Endothelial cell of umbilical vein (primary cell): ENCODE measurements around the gene ZNF30. TPM values are rescaled to one million over a fixed set of nuclear protein-coding genes. Genes with fewer than 3 reads are reported as not detected.

Source experiments
- BruUV-seq: library from RNA; stranded (reverse); fragments of 400-500 nt; replicated peaks from 2 replicates; lab custom pipeline; 2021; lab: Mats Ljungman, UMichigan
- CTCF ChIA-PET: fragments of 300-600, 350-600 bp; sonication (Branson Sonifier 250); formaldehyde crosslinking; loops from one replicate; lab custom pipeline; 2021; ENCODE audit warnings: antibody characterized with exemption, inconsistent platforms; lab: Charles Lee
- POLR2A ChIA-PET: fragments of 300-600, 350-600 bp; sonication (Branson Sonifier 250); formaldehyde crosslinking; loops from one replicate; lab custom pipeline; 2021; ENCODE audit warnings: antibody characterized with exemption, inconsistent platforms; lab: Charles Lee
- DNase-seq: peaks from one replicate; pipeline ENCODE4 v3.0.0-alpha.2; 2011; ENCODE audit warnings: low read depth, low spot score
- FAIRE-seq: peaks from 2 replicates; lab custom pipeline; 2011; peaks lifted over from hg19 to GRCh38; lab: Jason Lieb, UNC
- H2AFZ ChIP-seq: 2 replicates; pipeline ENCODE4 v1.6.0; 2012; ENCODE audit warnings: low read depth, low read length, control low read depth, inconsistent platforms
- H3K27ac ChIP-seq: 2 replicates; pipeline ENCODE4 v1.5.1; 2011; ENCODE audit warnings: low read depth, mild to moderate bottlenecking, control low read depth, low read length, moderate library complexity; ENCODE audit not compliant: insufficient read depth
- H3K27me3 ChIP-seq, 2 experiments: 2 replicates each; pipeline versions ENCODE4 v1.6.0 to v1.6.1; 2011; ENCODE audit warnings: low read length in 2 of 2, mixed read lengths in 1 of 2; ENCODE audit not compliant: control insufficient read depth in 2 of 2, insufficient read depth in 2 of 2
- H3K36me3 ChIP-seq, 2 experiments: 2 replicates in 1 of 2; 3 replicates in 1 of 2; pipeline ENCODE4 v1.5.1; 2011; ENCODE audit warnings: low read length in 2 of 2, mild to moderate bottlenecking in 1 of 2, moderate library complexity in 1 of 2; ENCODE audit not compliant: control insufficient read depth in 2 of 2, insufficient read depth in 2 of 2; ENCODE audit errors: extremely low read depth in 1 of 2
- H3K4me1 ChIP-seq: 3 replicates; pipeline ENCODE4 v1.5.1; 2011; ENCODE audit warnings: mild to moderate bottlenecking, low read length; ENCODE audit not compliant: control insufficient read depth, insufficient read depth; ENCODE audit errors: extremely low read depth
- H3K4me2 ChIP-seq: 2 replicates; pipeline ENCODE4 v1.6.1; 2011; ENCODE audit warnings: low read length, control low read depth, mixed read lengths; ENCODE audit not compliant: insufficient read depth
- H3K4me3 ChIP-seq, 3 experiments: fragments of 200-600 bp in 1 of 3; sonication (generic), shearing (Covaris generic) in 1 of 3; replicated peaks in 1 of 3; 2 replicates each; pipeline ENCODE4 v1.5.1; 2011 to 2016; ENCODE audit warnings: control low read depth in 3 of 3, low read length in 3 of 3, mild to moderate bottlenecking in 2 of 3, inconsistent platforms in 1 of 3, low read depth in 1 of 3, moderate library complexity in 1 of 3; ENCODE audit not compliant: insufficient read depth in 1 of 3
- H3K79me2 ChIP-seq: 2 replicates; pipeline ENCODE4 v1.6.0; 2012; ENCODE audit warnings: low read length, inconsistent platforms; ENCODE audit not compliant: control insufficient read depth, insufficient read depth
- H3K9ac ChIP-seq: replicated peaks from 2 replicates; pipeline ENCODE3; 2011; ENCODE audit warnings: low read length, control low read depth; ENCODE audit not compliant: insufficient read depth; ENCODE audit errors: extremely low read depth
- H3K9me1 ChIP-seq: replicated peaks from 3 replicates; pipeline ENCODE4 v1.6.0; 2011; ENCODE audit warnings: mild to moderate bottlenecking, low read length; ENCODE audit not compliant: control insufficient read depth, insufficient read depth; ENCODE audit errors: extremely low read depth
- H3K9me3 ChIP-seq: replicated peaks from 2 replicates; pipeline ENCODE4 v1.5.1; 2012; ENCODE audit warnings: low read length, inconsistent platforms; ENCODE audit not compliant: control insufficient read depth, insufficient read depth
- H4K20me1 ChIP-seq: replicated peaks from 2 replicates; pipeline ENCODE3; 2011; ENCODE audit warnings: mild to moderate bottlenecking, low read length; ENCODE audit not compliant: control insufficient read depth, insufficient read depth; ENCODE audit errors: extremely low read depth
- CTCF ChIP-seq, 2 donors: IDR thresholded peaks; 1 replicate in 1 of 2; 2 replicates in 1 of 2; pipeline ENCODE4 v1.5.1; 2011; ENCODE audit warnings: low read length in 2 of 2, mild to moderate bottlenecking in 2 of 2, moderate library complexity in 2 of 2, control low read depth in 1 of 2, inconsistent platforms in 1 of 2, low read depth in 1 of 2; ENCODE audit not compliant: insufficient read depth in 1 of 2; ENCODE audit errors: extremely low read depth in 1 of 2
- EZH2 ChIP-seq: IDR thresholded peaks from 2 replicates; pipeline ENCODE4 v1.6.1; 2012; ENCODE audit warnings: borderline replicate concordance, low read depth, mild to moderate bottlenecking, moderate library complexity, low read length, inconsistent platforms; ENCODE audit not compliant: severe bottlenecking
- FOS ChIP-seq: IDR thresholded peaks from 2 replicates; pipeline ENCODE4 v1.6.1; 2011; ENCODE audit warnings: mild to moderate bottlenecking, low read length, moderate library complexity, borderline replicate concordance; ENCODE audit not compliant: insufficient read depth
- GATA2 ChIP-seq: IDR thresholded peaks from 2 replicates; pipeline ENCODE4 v1.7.0; 2011; ENCODE audit warnings: low read depth, mild to moderate bottlenecking, moderate library complexity, mixed read lengths, low read length; ENCODE audit not compliant: insufficient read length, insufficient read depth
- JUN ChIP-seq: IDR thresholded peaks from 2 replicates; pipeline ENCODE4 v1.6.1; 2011; ENCODE audit warnings: borderline replicate concordance, low read depth; ENCODE audit not compliant: insufficient read length, insufficient read depth
- MAX ChIP-seq: IDR thresholded peaks from 2 replicates; pipeline ENCODE4 v1.6.1; 2011; ENCODE audit not compliant: insufficient read depth, insufficient read length
- MYC ChIP-seq: IDR thresholded peaks from one replicate; pipeline ENCODE4 v1.6.1; 2011; ENCODE audit warnings: mild to moderate bottlenecking, low read depth, low read length
- POLR2A ChIP-seq: IDR thresholded peaks from 2 replicates; pipeline ENCODE4 v1.6.1; 2012; ENCODE audit warnings: low read depth, mild to moderate bottlenecking, control low read depth, low read length
- POLR2AphosphoS5 ChIP-seq: IDR thresholded peaks from 2 replicates; pipeline ENCODE4 v1.6.1; 2012; ENCODE audit warnings: low read depth, mild to moderate bottlenecking, control low read depth, low read length, moderate library complexity; ENCODE audit not compliant: insufficient read depth
- dilution Hi-C: fragments of 300-500 bp; cut with MboI; formaldehyde crosslinking; loops from one replicate; pipeline ENCODE4 v1.15.0; 2019; ENCODE audit warnings: low sequenced_read_pairs; ENCODE audit not compliant: extremely low pct_ligation_motif_present
- intact Hi-C: fragments of 100-400 bp; cut with micrococcal nuclease; formaldehyde crosslinking; loops from one replicate; pipeline ENCODE4 v1.10.0; 2022
- polyA plus RNA-seq, 4 experiments: library from polyadenylated mRNA; depleted of rRNA in 3 of 4; stranded (reverse) in 3 of 4; unstranded in 1 of 4; fragments of >200 nt; gene quantifications; 2 replicates each; pipeline versions ENCODE4 v1.2.1 to v1.2.3, GENCODE V29; 2011 to 2012; ENCODE audit warnings: missing spikeins in 1 of 4
- total RNA-seq: library from RNA; stranded (reverse); gene quantifications from 2 replicates; pipeline ENCODE4 v1.2.3, GENCODE V29; 2021

ZNF30 gene
- total and polyA plus RNA-seq, 2 donors (not counting 3 experiments of a cell fraction or from before 2014, with no cell fraction given), result 1.3 to 4.7 TPM

GRCh38 chr19:34957830-34958751 lies 31.4 kb downstream of the ZNF30 start:
- Histone ChIP-seq H3K4me1 (peaks cover 13% of the 10 kb centered on the region), H3K4me3 (no peak overlapping the region), H3K4me2 (no peak overlapping the region), H4K20me1 (no peaks in the 10 kb centered on the region), H2AFZ (no peak overlapping the region), H3K27me3 (no peaks in the 10 kb centered on the region), H3K9me1 (no peaks in the 10 kb centered on the region), H3K9me3 (peaks cover 41% of the 10 kb centered on the region), H3K27ac (no peak overlapping the region), H3K79me2 (peaks cover 49% of the 10 kb centered on the region), H3K36me3 (peaks cover 29 to 45% of the 10 kb centered on the region in 2 experiments), H3K9ac (no peak overlapping the region)
- ChIA-PET CTCF (no interaction called here), POLR2A (no interaction called here)
- no TSS peak for BruUV-seq
- dilution Hi-C loops, result no loop called here
- FAIRE-seq (no peak), DNase-seq (no peak)
- intact Hi-C loops, result no loop called here
- no peak for TF ChIP-seq POLR2AphosphoS5
- TF ChIP-seq EZH2, result no peak
- no peak for TF ChIP-seq MAX
- TF ChIP-seq MYC, result no peak
- no peak for TF ChIP-seq JUN

DNA sequence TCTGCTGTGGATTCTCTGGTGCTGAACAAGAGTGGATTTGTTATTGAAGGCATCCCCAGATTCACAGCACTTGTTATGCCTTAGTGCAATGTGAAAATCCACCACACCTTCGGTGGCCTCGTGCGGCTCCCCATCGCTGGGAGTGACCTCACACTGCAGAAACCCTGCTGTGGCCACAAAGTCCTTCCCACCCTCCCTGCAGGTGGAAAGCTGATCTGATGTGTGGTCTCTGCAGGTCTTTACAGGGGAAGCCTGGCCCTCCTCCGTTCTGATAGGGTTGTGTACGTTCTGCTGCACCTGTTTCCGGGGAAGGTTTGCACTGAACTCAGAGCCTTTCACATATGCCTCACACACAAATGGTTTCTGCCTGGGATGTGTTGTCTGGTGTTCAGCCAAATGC lies 32.3 kb downstream of the ZNF30 start:
- Histone ChIP-seq H3K4me1 (peaks cover 13% of the 10 kb centered on the region), H3K9ac (no peak overlapping the region), H4K20me1 (no peaks in the 10 kb centered on the region), H3K27ac (no peak overlapping the region), H3K9me3 (peaks cover 41% of the 10 kb centered on the region), H3K79me2 (peaks cover 51% of the 10 kb centered on the region), H3K4me3 (no peak overlapping the region), H3K4me2 (no peak overlapping the region), H3K27me3 (no peaks in the 10 kb centered on the region), H3K36me3 (peaks cover 29 to 45% of the 10 kb centered on the region in 2 experiments), H2AFZ (no peak overlapping the region), H3K9me1 (no peaks in the 10 kb centered on the region)
- TF ChIP-seq GATA2, result no peak
- TF ChIP-seq CTCF (IDR thresholded peaks at IDR 0.05; ENCODE audit: extremely low read depth in 1 of 2, insufficient read depth in 1 of 2, low read depth in 1 of 2, low read length in 2 of 2), result no peak
- no peak for TF ChIP-seq MYC
- no peak for TF ChIP-seq POLR2AphosphoS5
- no peak for TF ChIP-seq FOS
- no peak for TF ChIP-seq JUN
- TF ChIP-seq POLR2A, result no peak
- TF ChIP-seq EZH2, result no peak
- no peak for TF ChIP-seq MAX
- CTCF ChIA-PET, result no interaction called here
- dilution Hi-C loops, result no loop called here
- POLR2A ChIA-PET, result no interaction called here
- no peak for DNase-seq
- no peak for FAIRE-seq
- no TSS peak for BruUV-seq
- intact Hi-C loops, result no loop called here
